Measurements from ENCODE around the gene CACNA2D3. TPM values are rescaled to one million over a fixed set of nuclear protein-coding genes. Genes with fewer than 3 reads are reported as not detected.

Gene CACNA2D3
- polyA plus RNA-seq, 1 donor from 2014 or later, result 26.2 TPM

- no peak for TF ChIP-seq RAD21 (conservative IDR thresholded peaks at IDR 0.05)
- TF ChIP-seq, protein P1, sequence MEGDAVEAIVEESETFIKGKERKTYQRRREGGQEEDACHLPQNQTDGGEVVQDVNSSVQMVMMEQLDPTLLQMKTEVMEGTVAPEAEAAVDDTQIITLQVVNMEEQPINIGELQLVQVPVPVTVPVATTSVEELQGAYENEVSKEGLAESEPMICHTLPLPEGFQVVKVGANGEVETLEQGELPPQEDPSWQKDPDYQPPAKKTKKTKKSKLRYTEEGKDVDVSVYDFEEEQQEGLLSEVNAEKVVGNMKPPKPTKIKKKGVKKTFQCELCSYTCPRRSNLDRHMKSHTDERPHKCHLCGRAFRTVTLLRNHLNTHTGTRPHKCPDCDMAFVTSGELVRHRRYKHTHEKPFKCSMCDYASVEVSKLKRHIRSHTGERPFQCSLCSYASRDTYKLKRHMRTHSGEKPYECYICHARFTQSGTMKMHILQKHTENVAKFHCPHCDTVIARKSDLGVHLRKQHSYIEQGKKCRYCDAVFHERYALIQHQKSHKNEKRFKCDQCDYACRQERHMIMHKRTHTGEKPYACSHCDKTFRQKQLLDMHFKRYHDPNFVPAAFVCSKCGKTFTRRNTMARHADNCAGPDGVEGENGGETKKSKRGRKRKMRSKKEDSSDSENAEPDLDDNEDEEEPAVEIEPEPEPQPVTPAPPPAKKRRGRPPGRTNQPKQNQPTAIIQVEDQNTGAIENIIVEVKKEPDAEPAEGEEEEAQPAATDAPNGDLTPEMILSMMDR (IDR thresholded peaks at IDR 0.05; ENCODE audit: poor library complexity, severe bottlenecking), result no peak
- no peak for TF ChIP-seq MXI1 (conservative IDR thresholded peaks at IDR 0.05; ENCODE audit: poor library complexity, severe bottlenecking)
- no peak for TF ChIP-seq EZH2 (IDR thresholded peaks at IDR 0.05; ENCODE audit: borderline replicate concordance, insufficient read depth, low read length, poor library complexity, severe bottlenecking)
- no peak for TF ChIP-seq SMC3 (conservative IDR thresholded peaks at IDR 0.05; ENCODE audit: poor library complexity)
- no peak for TF ChIP-seq TAF1 (IDR thresholded peaks at IDR 0.05; ENCODE audit: low read depth)
- no peak for TF ChIP-seq REST (IDR thresholded peaks at IDR 0.05; ENCODE audit: borderline replicate concordance)
- TF ChIP-seq EP300 (conservative IDR thresholded peaks at IDR 0.05; ENCODE audit: poor library complexity, severe bottlenecking), result no peak
- no peak for TF ChIP-seq POLR2AphosphoS5 (IDR thresholded peaks at IDR 0.05)
- H3K4me2 ChIP-seq (ENCODE audit: low read length), result no peak overlapping the region
- H3K4me3 ChIP-seq (ENCODE audit: low read length), result no peak overlapping the region
- no peaks in the 10 kb centered on the region for H3K79me2 ChIP-seq (replicated peaks; ENCODE audit: insufficient read depth, low read length)
- no peak overlapping the region for H3K9ac ChIP-seq (ENCODE audit: low read length)
- H3K9me2 ChIP-seq (ENCODE audit: insufficient read depth, low read length), result no peaks in the 10 kb centered on the region
- no peaks in the 10 kb centered on the region for H3F3A ChIP-seq (ENCODE audit: insufficient read depth, low read length, poor library complexity, severe bottlenecking)
- H2AFZ ChIP-seq (ENCODE audit: low read depth, low read length), result no peak overlapping the region
- H3K27me3 ChIP-seq (ENCODE audit: insufficient read depth, low read depth, low read length), result no peaks in the 10 kb centered on the region
- H3K27ac ChIP-seq (ENCODE audit: low read length), result no peak overlapping the region
- no peaks in the 10 kb centered on the region for H3K36me3 ChIP-seq (ENCODE audit: insufficient read depth, low read length)
- no peaks in the 10 kb centered on the region for H4K20me1 ChIP-seq (ENCODE audit: insufficient read depth)
- no peaks in the 10 kb centered on the region for H3K9me3 ChIP-seq (ENCODE audit: low read length)
Measured at GRCh38 chr3:54543446-54543845, 421.1 kb downstream of the CACNA2D3 start.

DNA sequence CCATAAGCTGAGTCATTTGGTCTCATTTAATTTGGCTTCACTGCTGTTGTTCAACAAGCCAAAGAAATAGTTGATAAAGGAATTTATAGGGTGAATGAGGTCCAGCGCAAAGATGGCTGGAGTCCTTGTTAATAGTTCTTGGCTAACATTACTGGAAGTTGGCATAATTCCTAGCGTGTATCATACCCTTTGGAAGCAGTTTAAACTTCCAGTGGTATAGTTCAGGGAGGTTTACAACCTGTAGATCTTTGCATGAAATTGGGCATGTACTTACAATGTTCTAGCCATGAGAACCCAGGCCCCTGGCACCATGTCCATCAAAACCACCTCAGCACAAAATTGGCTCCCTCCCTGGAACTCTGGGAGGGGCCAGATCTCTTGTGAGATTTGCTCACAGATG, 424.7 kb downstream of the CACNA2D3 start:
- Histone ChIP-seq H3K36me3 (ENCODE audit: insufficient read depth, low read length) (no peaks in the 10 kb centered on the region), H3K9me3 (ENCODE audit: low read length) (no peaks in the 10 kb centered on the region), H3K79me2 (replicated peaks; ENCODE audit: insufficient read depth, low read length) (no peaks in the 10 kb centered on the region), H3K9ac (ENCODE audit: low read length) (no peak overlapping the region), H3K9me2 (ENCODE audit: insufficient read depth, low read length) (no peaks in the 10 kb centered on the region), H4K20me1 (ENCODE audit: insufficient read depth) (no peaks in the 10 kb centered on the region), H3K27ac (ENCODE audit: low read length) (no peak overlapping the region), H3K4me2 (ENCODE audit: low read length) (no peak overlapping the region), H3F3A (ENCODE audit: insufficient read depth, low read length, poor library complexity, severe bottlenecking) (no peaks in the 10 kb centered on the region), H2AFZ (ENCODE audit: low read depth, low read length) (no peak overlapping the region), H3K4me3 (ENCODE audit: low read length) (no peak overlapping the region), H3K27me3 (ENCODE audit: insufficient read depth, low read depth, low read length) (no peaks in the 10 kb centered on the region)
- TF ChIP-seq SMC3 (conservative IDR thresholded peaks at IDR 0.05; ENCODE audit: poor library complexity) (no peak), EP300 (conservative IDR thresholded peaks at IDR 0.05; ENCODE audit: poor library complexity, severe bottlenecking) (no peak), TAF1 (IDR thresholded peaks at IDR 0.05; ENCODE audit: low read depth) (no peak), EZH2 (IDR thresholded peaks at IDR 0.05; ENCODE audit: borderline replicate concordance, insufficient read depth, low read length, poor library complexity, severe bottlenecking) (no peak), POLR2AphosphoS5 (IDR thresholded peaks at IDR 0.05) (no peak), MXI1 (conservative IDR thresholded peaks at IDR 0.05; ENCODE audit: poor library complexity, severe bottlenecking) (no peak), RAD21 (conservative IDR thresholded peaks at IDR 0.05) (no peak), REST (IDR thresholded peaks at IDR 0.05; ENCODE audit: borderline replicate concordance) (no peak)
- TF ChIP-seq, protein P1 (IDR thresholded peaks at IDR 0.05; ENCODE audit: poor library complexity, severe bottlenecking), result no peak

Measured in neural cell (in vitro differentiated cells).